Fibroblast of lung (primary cell): ENCODE measurements around the gene PTK7. TPM values are rescaled to one million over a fixed set of nuclear protein-coding genes. Genes with fewer than 3 reads are reported as not detected.

ENCODE experiments used
- DNase-seq, 2 donors: peaks; one replicate each; pipeline versions ENCODE4 v3.0.0 to v3.0.0-alpha.2; 2010; ENCODE audit warnings: low read depth in 2 of 2
- H2AFZ ChIP-seq: 2 replicates; pipeline ENCODE4 v1.5.1; 2012; ENCODE audit warnings: low read length, control low read depth, inconsistent platforms
- H3K27ac ChIP-seq: 2 replicates; pipeline ENCODE4 v1.5.1; 2011; ENCODE audit warnings: low read length, control low read depth; ENCODE audit not compliant: insufficient read depth
- H3K27me3 ChIP-seq: 2 replicates; pipeline ENCODE4 v1.5.1; 2011; ENCODE audit warnings: mild to moderate bottlenecking, low read length; ENCODE audit not compliant: control insufficient read depth, insufficient read depth
- H3K36me3 ChIP-seq: 2 replicates; pipeline ENCODE4 v1.5.1; 2011; ENCODE audit warnings: low read length; ENCODE audit not compliant: control insufficient read depth, insufficient read depth
- H3K4me1 ChIP-seq: 2 replicates; pipeline ENCODE4 v1.5.1; 2011; ENCODE audit warnings: low read length; ENCODE audit not compliant: control insufficient read depth, insufficient read depth; ENCODE audit errors: extremely low read depth
- H3K4me2 ChIP-seq: 2 replicates; pipeline ENCODE4 v1.5.1; 2011; ENCODE audit warnings: low read length, control low read depth; ENCODE audit not compliant: insufficient read depth; ENCODE audit errors: extremely low read depth
- H3K4me3 ChIP-seq, 4 experiments: fragments of 200-600 bp in 1 of 4; sonication (generic) in 1 of 4; replicated peaks in 1 of 4; 2 replicates each; pipeline ENCODE4 v1.5.1; 2011 to 2016; ENCODE audit warnings: low read length in 4 of 4, low read depth in 3 of 4, mild to moderate bottlenecking in 3 of 4, control low read depth in 2 of 4, inconsistent platforms in 1 of 4, mixed read lengths in 1 of 4; ENCODE audit not compliant: insufficient read depth in 1 of 4; ENCODE audit errors: control extremely low read depth in 1 of 4
- H3K79me2 ChIP-seq: 2 replicates; pipeline ENCODE4 v1.5.1; 2012; ENCODE audit warnings: mild to moderate bottlenecking, low read length, inconsistent platforms; ENCODE audit not compliant: control insufficient read depth, insufficient read depth
- H3K9ac ChIP-seq: 2 replicates; pipeline ENCODE4 v1.5.1; 2011; ENCODE audit warnings: mild to moderate bottlenecking, low read length, control low read depth; ENCODE audit not compliant: insufficient read depth
- H3K9me3 ChIP-seq: 2 replicates; pipeline ENCODE4 v1.5.1; 2012; ENCODE audit warnings: low read depth, low read length; ENCODE audit not compliant: control insufficient read depth, insufficient read depth
- H4K20me1 ChIP-seq: 2 replicates; pipeline ENCODE4 v1.5.1; 2011; ENCODE audit warnings: low read length; ENCODE audit not compliant: control insufficient read depth, insufficient read depth; ENCODE audit errors: extremely low read depth
- EZH2 ChIP-seq: IDR thresholded peaks from 2 replicates; pipeline ENCODE4 v1.5.1; 2012; ENCODE audit warnings: low read length, control low read depth, mild to moderate bottlenecking; ENCODE audit errors: missing control alignments
- polyA plus RNA-seq, 2 donors: library from polyadenylated mRNA; depleted of rRNA in 1 of 2; stranded (reverse) in 1 of 2; unstranded in 1 of 2; fragments of >200 nt; gene quantifications; 2 replicates each; pipeline ENCODE4 v1.2.1, GENCODE V29; 2011 to 2012; ENCODE audit warnings: missing spikeins in 1 of 2
- total RNA-seq: library from RNA; depleted of rRNA; stranded (reverse); fragments of >200 nt; gene quantifications from 2 replicates; pipeline ENCODE4 v1.2.1, GENCODE V29; 2014
- TF ChIP-seq, protein P1 (sequence below), 2 donors: IDR thresholded peaks in 1 of 2; conservative IDR thresholded peaks in 1 of 2; 1 replicate in 1 of 2; 2 replicates in 1 of 2; pipeline ENCODE4 v1.5.1; 2011 to 2012; ENCODE audit warnings: low read length in 2 of 2, control low read depth in 1 of 2, inconsistent platforms in 1 of 2, low read depth in 1 of 2, mild to moderate bottlenecking in 1 of 2

PTK7 gene
- total and polyA plus RNA-seq, 2 donors (not counting 1 experiment from before 2014, with no cell fraction given): 145 to 149 TPM

GRCh38 chr6:43172104-43173007 is 96.2 kb downstream of the PTK7 start:
- H3K4me2 ChIP-seq: peak overlapping the region; percentile 89
- H3K27ac ChIP-seq: peak overlapping the region; percentile 99
- no peaks in the 10 kb centered on the region for H3K9me3 ChIP-seq
- H3K4me1 ChIP-seq: peaks cover 18% of the 10 kb centered on the region
- no peaks in the 10 kb centered on the region for H4K20me1 ChIP-seq
- no peak for TF ChIP-seq EZH2
- TF ChIP-seq, protein P1, sequence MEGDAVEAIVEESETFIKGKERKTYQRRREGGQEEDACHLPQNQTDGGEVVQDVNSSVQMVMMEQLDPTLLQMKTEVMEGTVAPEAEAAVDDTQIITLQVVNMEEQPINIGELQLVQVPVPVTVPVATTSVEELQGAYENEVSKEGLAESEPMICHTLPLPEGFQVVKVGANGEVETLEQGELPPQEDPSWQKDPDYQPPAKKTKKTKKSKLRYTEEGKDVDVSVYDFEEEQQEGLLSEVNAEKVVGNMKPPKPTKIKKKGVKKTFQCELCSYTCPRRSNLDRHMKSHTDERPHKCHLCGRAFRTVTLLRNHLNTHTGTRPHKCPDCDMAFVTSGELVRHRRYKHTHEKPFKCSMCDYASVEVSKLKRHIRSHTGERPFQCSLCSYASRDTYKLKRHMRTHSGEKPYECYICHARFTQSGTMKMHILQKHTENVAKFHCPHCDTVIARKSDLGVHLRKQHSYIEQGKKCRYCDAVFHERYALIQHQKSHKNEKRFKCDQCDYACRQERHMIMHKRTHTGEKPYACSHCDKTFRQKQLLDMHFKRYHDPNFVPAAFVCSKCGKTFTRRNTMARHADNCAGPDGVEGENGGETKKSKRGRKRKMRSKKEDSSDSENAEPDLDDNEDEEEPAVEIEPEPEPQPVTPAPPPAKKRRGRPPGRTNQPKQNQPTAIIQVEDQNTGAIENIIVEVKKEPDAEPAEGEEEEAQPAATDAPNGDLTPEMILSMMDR (conservative IDR thresholded peaks at IDR 0.05 in 1 of 2, IDR thresholded peaks at IDR 0.05 in 1 of 2; ENCODE audit: low read depth in 1 of 2, low read length in 2 of 2): no peak
- no peak overlapping the region for H2AFZ ChIP-seq
- H3K9ac ChIP-seq: peak overlapping the region; percentile 88
- H3K79me2 ChIP-seq: peaks cover 40% of the 10 kb centered on the region
- no peaks in the 10 kb centered on the region for H3K27me3 ChIP-seq
- H3K36me3 ChIP-seq: peaks cover 17% of the 10 kb centered on the region
- DNase-seq: peak; percentile 36 to 42
- peak overlapping the region; percentile 87 to 97 (median 92) for H3K4me3 ChIP-seq

DNA sequence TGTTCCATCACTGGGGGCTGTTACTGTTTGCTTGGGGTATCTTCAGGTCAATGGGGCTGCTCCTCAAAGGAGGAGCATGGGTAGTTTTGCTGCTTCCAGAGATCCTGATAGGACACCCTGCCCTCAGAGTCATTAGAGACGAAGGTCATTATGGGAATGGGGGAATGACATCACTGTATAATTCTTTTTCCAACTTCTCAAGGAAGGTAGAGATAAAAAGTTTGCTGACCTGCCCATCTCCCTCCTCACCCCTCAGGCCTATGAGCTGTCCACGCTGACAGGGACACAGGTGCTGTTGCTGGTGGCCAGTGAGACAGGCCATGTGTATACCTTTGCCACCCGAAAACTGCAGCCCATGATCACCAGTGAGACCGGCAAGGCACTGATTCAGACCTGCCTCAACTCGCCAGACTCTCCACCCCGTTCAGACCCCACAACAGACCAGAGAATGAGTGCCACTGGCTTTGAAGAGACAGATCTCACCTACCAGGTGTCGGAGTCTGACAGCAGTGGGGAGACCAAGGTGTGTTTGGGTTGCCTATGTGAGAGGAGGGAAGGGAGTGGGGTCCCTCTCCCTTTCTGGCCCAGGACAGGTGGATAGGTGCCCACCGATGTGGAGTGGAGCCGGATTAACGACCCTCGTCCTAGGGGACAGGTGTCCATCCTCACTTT is 97.6 kb downstream of the PTK7 start:
- Histone ChIP-seq H3K27me3 (no peaks in the 10 kb centered on the region), H3K4me2 (peak overlapping the region; percentile 89), H3K9ac (peak overlapping the region; percentile 93), H3K9me3 (no peaks in the 10 kb centered on the region), H4K20me1 (no peaks in the 10 kb centered on the region), H3K4me1 (peaks cover 18% of the 10 kb centered on the region), H3K4me3 (peak overlapping the region; percentile 87 to 97 (median 92)), H3K79me2 (peaks cover 40% of the 10 kb centered on the region), H3K27ac (peak overlapping the region; percentile 99), H2AFZ (no peak overlapping the region), H3K36me3 (peaks cover 26% of the 10 kb centered on the region)
- peak in 1 of 2 donors; percentile 30 for DNase-seq
- TF ChIP-seq, protein P1 (conservative IDR thresholded peaks at IDR 0.05 in 1 of 2, IDR thresholded peaks at IDR 0.05 in 1 of 2; ENCODE audit: low read depth in 1 of 2, low read length in 2 of 2): no peak
- no peak for TF ChIP-seq EZH2
